ENCODE measurements around the gene TOR4A. TPM values are rescaled to one million over a fixed set of nuclear protein-coding genes. Genes with fewer than 3 reads are reported as not detected.

The TOR4A gene
- total and polyA plus RNA-seq, 2 donors (not counting 1 experiment from before 2014, with no cell fraction given), result 8.3 to 15.3 TPM

GRCh38 chr9:137273095-137273490 is 4.4 kb upstream of the TOR4A start:
- peaks cover 0 to 11% of the 10 kb centered on the region in 2 experiments for H3K36me3 ChIP-seq (replicated peaks in 1 of 2; ENCODE audit: control extremely low read depth in 1 of 2, control insufficient read depth in 1 of 2, extremely low read depth in 1 of 2, insufficient read depth in 2 of 2, low read length in 1 of 2)
- H3K4me2 ChIP-seq (replicated peaks; ENCODE audit: low read depth, low read length, poor library complexity, severe bottlenecking), result no peak overlapping the region
- H3K79me2 ChIP-seq (ENCODE audit: control insufficient read depth, insufficient read depth, low read length), result peaks cover 42% of the 10 kb centered on the region
- 98% methylated on average over 13 of the region's 13 CpGs for WGBS (ENCODE audit: insufficient coverage)
- TF ChIP-seq EZH2 (IDR thresholded peaks at IDR 0.05; ENCODE audit: borderline replicate concordance, insufficient read depth, low read depth, low read length, poor library complexity, severe bottlenecking), result no peak
- TF ChIP-seq, protein P1, sequence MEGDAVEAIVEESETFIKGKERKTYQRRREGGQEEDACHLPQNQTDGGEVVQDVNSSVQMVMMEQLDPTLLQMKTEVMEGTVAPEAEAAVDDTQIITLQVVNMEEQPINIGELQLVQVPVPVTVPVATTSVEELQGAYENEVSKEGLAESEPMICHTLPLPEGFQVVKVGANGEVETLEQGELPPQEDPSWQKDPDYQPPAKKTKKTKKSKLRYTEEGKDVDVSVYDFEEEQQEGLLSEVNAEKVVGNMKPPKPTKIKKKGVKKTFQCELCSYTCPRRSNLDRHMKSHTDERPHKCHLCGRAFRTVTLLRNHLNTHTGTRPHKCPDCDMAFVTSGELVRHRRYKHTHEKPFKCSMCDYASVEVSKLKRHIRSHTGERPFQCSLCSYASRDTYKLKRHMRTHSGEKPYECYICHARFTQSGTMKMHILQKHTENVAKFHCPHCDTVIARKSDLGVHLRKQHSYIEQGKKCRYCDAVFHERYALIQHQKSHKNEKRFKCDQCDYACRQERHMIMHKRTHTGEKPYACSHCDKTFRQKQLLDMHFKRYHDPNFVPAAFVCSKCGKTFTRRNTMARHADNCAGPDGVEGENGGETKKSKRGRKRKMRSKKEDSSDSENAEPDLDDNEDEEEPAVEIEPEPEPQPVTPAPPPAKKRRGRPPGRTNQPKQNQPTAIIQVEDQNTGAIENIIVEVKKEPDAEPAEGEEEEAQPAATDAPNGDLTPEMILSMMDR (IDR thresholded peaks at IDR 0.05), result no peak
- no peak overlapping the region for H3K9ac ChIP-seq (ENCODE audit: low read length)
- no peak overlapping the region for H2AFZ ChIP-seq (ENCODE audit: insufficient read depth, low read depth, low read length, poor library complexity, severe bottlenecking)
- Mint-ChIP-seq H3K4me1 (peaks cover 53% of the 10 kb centered on the region), H3K9me3 (ENCODE audit: insufficient read depth) (no peaks in the 10 kb centered on the region), H3K27me3 (no peaks in the 10 kb centered on the region), H3K4me3 (no peak overlapping the region), H3K27ac (no peak overlapping the region)
- H3K4me3 ChIP-seq (ENCODE audit: control extremely low read depth in 1 of 5, extremely low read depth in 1 of 5, insufficient read depth in 1 of 5, low read depth in 2 of 5, low read length in 4 of 5), result no peak overlapping the region
- H3K27me3 ChIP-seq (replicated peaks in 1 of 4; ENCODE audit: control extremely low read depth in 1 of 4, control insufficient read depth in 3 of 4, insufficient read depth in 4 of 4, low read length in 3 of 4), result no peaks in the 10 kb centered on the region
- CTCF ChIA-PET, result interaction anchor here (0.6 to 1.4 kb wide), 2 partner anchors 24 to 151 kb away, joined by 3 read pairs; no protein-coding TSS in a partner anchor
- H4K20me1 ChIP-seq (ENCODE audit: control insufficient read depth, insufficient read depth, low read length, poor library complexity, severe bottlenecking), result peaks cover 8% of the 10 kb centered on the region
- no peak overlapping the region for H3K27ac ChIP-seq (ENCODE audit: low read length in 2 of 2)
- H3K9me3 ChIP-seq (ENCODE audit: control extremely low read depth in 1 of 3, control insufficient read depth in 2 of 3, insufficient read depth in 1 of 3, low read length in 2 of 3), result no peaks in the 10 kb centered on the region
- H3K4me1 ChIP-seq (ENCODE audit: control insufficient read depth in 2 of 2, insufficient read depth in 2 of 2, low read length in 2 of 2), result peaks cover 36 to 71% of the 10 kb centered on the region in 2 donors
- POLR2A ChIA-PET, result interaction anchor here (0.7 kb wide), 1 partner anchor 33 kb away, joined by 3 read pairs; no protein-coding TSS in a partner anchor
- intact Hi-C loops (cut with micrococcal nuclease), result no loop called here
- ATAC-seq (ENCODE audit: low read depth) (no peak), DNase-seq (peak; percentile 9)

DNA sequence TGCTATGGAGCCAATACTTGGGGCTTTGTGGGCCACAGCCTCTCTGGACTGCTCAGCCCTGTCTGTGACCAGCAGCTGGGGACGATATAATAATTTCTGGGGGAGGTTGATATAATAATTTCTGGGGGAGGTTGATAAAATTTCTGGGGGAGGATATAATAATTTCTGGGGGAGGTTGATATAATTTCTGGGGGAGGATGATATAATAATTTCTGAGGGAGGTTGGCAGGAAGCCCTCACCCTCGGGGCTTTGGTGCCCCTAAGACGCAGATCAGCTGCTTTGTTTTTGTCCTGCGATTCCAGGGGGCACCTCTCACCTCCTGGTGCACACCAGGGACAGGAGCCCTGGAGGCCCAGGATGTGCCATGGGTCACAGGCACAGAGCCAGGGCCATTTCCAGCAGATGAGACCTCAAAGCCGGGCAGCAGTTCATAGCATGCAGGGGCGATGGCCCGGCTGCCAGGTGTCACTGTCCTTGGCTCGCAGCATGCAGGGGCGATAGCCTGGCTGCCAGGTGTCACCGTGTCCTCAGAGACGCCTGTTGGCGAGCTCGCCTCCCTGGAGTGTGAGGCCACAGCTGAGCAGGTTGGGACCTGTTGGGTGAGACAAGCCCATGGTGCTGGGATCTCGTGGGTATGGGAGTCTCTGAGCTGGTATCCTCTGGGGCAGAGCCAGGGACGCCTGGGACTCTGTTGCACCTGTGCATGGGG is 3.8 kb upstream of the TOR4A start:
- Histone ChIP-seq H3K4me3 (ENCODE audit: control extremely low read depth in 1 of 5, extremely low read depth in 1 of 5, insufficient read depth in 1 of 5, low read depth in 2 of 5, low read length in 4 of 5) (no peak overlapping the region), H3K4me1 (ENCODE audit: control insufficient read depth in 2 of 2, insufficient read depth in 2 of 2, low read length in 2 of 2) (peaks cover 36 to 66% of the 10 kb centered on the region in 2 donors), H2AFZ (ENCODE audit: insufficient read depth, low read depth, low read length, poor library complexity, severe bottlenecking) (no peak overlapping the region), H3K9ac (ENCODE audit: low read length) (no peak overlapping the region), H3K27ac (ENCODE audit: low read length in 2 of 2) (no peak overlapping the region), H3K9me3 (ENCODE audit: control extremely low read depth in 1 of 3, control insufficient read depth in 2 of 3, insufficient read depth in 1 of 3, low read length in 2 of 3) (no peaks in the 10 kb centered on the region), H3K4me2 (replicated peaks; ENCODE audit: low read depth, low read length, poor library complexity, severe bottlenecking) (no peak overlapping the region), H3K36me3 (replicated peaks in 1 of 2; ENCODE audit: control extremely low read depth in 1 of 2, control insufficient read depth in 1 of 2, extremely low read depth in 1 of 2, insufficient read depth in 2 of 2, low read length in 1 of 2) (peaks cover 0 to 11% of the 10 kb centered on the region in 2 experiments), H3K79me2 (ENCODE audit: control insufficient read depth, insufficient read depth, low read length) (peaks cover 40% of the 10 kb centered on the region), H4K20me1 (ENCODE audit: control insufficient read depth, insufficient read depth, low read length, poor library complexity, severe bottlenecking) (peaks cover 1% of the 10 kb centered on the region), H3K27me3 (replicated peaks in 1 of 4; ENCODE audit: control extremely low read depth in 1 of 4, control insufficient read depth in 3 of 4, insufficient read depth in 4 of 4, low read length in 3 of 4) (no peaks in the 10 kb centered on the region)
- Mint-ChIP-seq H3K27ac (no peak overlapping the region), H3K4me1 (peaks cover 46% of the 10 kb centered on the region), H3K4me3 (no peak overlapping the region), H3K27me3 (no peaks in the 10 kb centered on the region), H3K9me3 (ENCODE audit: insufficient read depth) (no peaks in the 10 kb centered on the region)
- ATAC-seq (ENCODE audit: low read depth) (no peak), DNase-seq (no peak)
- ChIA-PET CTCF (interaction anchor here (0.5 to 1.2 kb wide), 3 partner anchors 10 to 151 kb away, joined by 3 to 4 read pairs (median 3); no protein-coding TSS in a partner anchor), POLR2A (interaction anchor here (0.6 to 1.0 kb wide), 2 partner anchors 19 to 160 kb away, joined by 3 to 4 read pairs; no protein-coding TSS in a partner anchor)
- 73% methylated on average over 14 of the region's 15 CpGs for WGBS (ENCODE audit: insufficient coverage)
- intact Hi-C loops (cut with micrococcal nuclease), result no loop called here
- no peak for TF ChIP-seq EZH2 (IDR thresholded peaks at IDR 0.05; ENCODE audit: borderline replicate concordance, insufficient read depth, low read depth, low read length, poor library complexity, severe bottlenecking)
- TF ChIP-seq, protein P1 (IDR thresholded peaks at IDR 0.05), result no peak

Measured in B cell (primary cell).